Measurements from ENCODE around the gene BICD1. TPM values are rescaled to one million over a fixed set of nuclear protein-coding genes. Genes with fewer than 3 reads are reported as not detected.

The BICD1 gene
- total RNA-seq (ENCODE audit: low replicate concordance), result 7.0 and 8.6 TPM in 2 replicates

GRCh38 chr12:32106517-32107358 lies at the start of gene BICD1:
TSS of gene BICD1 (plus strand) at chr12:32106847. CDS start at chr12:32107332, 485 bp downstream.

DNA sequence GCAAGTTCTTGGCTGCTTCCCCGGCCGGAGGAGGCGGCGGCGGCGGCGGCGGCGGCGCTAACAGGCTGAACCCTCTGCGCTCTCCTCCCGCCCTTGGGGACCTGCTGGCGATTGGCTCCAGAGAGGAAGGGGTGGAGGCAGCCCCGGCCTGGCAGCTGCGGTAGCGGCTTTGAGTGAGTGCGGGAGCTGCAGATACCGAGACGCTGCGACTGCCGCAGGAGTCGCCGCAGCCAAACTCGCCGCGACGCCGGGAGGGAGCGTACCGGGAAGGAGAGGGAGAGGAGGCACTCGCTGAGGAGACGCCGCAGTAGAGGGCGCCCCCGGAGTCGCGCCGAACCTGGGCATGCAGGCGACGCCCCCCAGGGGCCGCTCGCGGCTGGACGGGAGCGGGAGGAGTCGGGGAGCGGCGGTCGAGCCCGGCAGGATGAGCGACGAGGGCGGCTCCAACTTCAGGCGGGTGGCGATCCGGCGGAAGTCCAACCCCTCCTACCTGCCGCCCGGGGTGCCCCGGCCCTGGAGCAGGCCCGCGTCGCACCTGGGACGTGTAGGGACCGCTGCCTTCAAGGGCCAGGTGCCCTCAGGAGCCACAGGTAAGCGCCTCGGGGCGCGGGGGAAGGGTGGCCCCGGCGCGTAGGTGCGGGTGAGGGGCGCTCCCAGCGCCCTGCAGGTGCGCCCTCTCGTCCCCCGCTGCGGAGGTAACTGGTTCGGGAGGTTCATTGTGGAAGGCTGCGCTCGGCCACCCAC lies 292.9 kb downstream of the BICD1 start, which contains the start of gene FGD4:
FGD4 (plus strand) TSS at position 189 of the 744 bp plus-strand sequence.

Other genes starting within 250 kb of the BICD1 start
- 6.2 and 20.3 TPM in 2 replicates for gene RESF1, start 147.4 kb upstream of the BICD1 start, total RNA-seq (ENCODE audit: low replicate concordance)